Measurements from ENCODE around the gene CPS1.

Gene CPS1

DNA sequence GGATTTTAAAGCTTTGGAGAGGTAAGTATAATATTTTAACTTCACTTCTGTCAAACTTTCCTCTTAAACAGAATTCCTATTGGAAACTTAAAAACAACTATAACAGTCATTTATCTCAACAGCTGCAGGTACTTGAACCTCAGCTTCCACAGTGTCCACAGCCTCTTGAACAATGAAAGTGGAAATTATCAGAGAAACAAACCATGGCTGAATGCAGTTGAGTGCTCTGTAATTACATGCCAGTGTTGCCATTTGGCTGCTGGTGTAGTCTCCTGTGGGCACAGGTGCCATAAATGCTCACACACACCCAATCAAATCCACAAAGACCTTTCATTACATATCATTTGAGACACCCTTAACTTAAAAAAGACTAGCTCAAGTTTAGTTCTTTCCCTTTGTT is 125.1 kb downstream of the CPS1 start:
- DNase-seq (ENCODE audit: low read depth in 3 of 3) = no peak

DNA sequence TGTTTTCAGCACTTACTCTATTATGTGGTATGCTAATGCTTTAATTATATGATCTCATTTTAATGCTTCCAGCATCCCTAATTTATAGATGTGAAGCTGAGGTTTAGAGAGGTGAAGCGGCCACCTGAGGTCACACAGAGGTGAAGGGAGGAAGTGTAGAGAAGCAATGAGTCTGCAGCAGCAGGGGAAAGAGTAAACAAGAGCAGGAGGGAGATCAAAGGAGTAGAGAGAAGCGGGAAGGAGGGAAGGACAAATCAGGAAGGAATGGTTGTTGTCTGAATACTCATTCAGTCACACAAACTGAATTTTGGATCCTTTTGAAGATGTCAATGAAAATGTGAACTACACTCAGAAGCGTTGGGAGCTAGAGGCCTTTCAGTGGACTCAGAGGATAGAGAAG is 130.0 kb downstream of the CPS1 start:
- DNase-seq (ENCODE audit: low read depth in 3 of 3) = no peak

DNA sequence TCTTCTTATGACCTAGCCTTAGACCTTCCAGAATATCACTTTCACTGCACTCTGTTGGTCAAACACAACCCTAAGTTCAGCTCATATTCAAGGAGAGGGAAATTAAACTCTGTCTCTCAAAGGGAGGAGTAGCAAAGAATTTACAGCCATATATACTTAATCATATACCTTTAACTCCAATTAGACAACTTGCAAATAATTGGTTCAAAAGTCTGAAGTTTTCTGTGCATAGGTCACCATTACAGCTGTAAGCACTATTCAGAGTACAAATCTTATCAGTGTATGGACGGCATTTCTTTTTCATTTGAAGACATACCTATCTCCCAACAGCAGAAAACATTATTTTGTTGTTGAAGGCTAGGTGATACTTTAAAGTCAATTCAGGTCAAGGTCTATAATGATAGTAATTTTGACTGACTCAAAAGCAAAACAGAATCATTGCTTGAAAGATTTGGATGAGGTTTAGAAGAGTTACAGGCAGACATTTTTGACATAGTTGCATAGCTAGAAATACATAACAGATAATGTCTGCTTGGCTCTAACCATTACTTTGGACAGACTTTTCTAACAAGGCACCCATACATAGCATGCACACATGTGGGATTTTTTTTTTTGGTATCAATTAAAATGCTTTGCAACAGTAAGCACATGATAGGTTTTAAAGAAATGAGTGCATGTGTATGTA is 131.5 kb downstream of the CPS1 start:
- DNase-seq (ENCODE audit: low read depth in 3 of 3) = no peak

DNA sequence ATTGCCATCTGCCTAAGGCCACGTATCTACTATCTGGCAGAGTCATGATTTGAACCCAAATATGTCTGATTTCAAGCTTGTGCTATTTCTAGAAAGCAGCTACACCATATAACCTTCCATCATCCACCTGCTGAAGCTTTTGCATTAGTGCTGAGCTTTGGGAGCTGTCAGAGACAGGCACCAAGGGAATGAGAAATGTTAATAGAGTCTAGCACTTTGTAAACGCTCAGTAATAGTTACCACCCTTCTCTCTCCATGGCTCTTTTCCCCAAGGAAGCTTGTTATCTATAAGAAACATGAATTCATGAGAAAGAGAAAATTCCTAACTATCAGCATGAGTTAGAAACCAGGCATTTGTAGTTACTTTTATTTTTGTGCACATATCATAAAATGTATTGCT is 151.5 kb downstream of the CPS1 start:
- DNase-seq (ENCODE audit: low read depth in 3 of 3) = no peak

DNA sequence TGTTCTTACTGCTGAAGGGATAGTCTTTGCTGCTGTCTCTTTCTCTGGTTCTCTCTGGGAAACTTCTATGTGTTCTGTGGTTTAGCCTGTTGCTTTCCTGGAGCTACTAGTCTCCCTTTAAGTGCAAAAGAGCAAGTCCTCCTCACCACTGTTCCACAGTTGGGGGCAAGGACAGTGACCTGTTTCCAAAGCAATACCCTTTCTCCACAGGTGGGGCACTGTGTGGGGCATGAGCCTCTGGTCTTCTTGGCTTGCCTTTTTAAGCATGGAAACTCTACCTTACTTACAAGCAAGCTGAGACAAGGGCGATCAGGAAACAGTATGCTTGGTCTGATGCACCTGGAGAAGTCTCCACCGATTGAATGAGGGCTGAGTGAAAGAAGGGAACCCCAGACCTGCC is 156.7 kb downstream of the CPS1 start:
- DNase-seq (ENCODE audit: low read depth in 3 of 3) = no peak

DNA sequence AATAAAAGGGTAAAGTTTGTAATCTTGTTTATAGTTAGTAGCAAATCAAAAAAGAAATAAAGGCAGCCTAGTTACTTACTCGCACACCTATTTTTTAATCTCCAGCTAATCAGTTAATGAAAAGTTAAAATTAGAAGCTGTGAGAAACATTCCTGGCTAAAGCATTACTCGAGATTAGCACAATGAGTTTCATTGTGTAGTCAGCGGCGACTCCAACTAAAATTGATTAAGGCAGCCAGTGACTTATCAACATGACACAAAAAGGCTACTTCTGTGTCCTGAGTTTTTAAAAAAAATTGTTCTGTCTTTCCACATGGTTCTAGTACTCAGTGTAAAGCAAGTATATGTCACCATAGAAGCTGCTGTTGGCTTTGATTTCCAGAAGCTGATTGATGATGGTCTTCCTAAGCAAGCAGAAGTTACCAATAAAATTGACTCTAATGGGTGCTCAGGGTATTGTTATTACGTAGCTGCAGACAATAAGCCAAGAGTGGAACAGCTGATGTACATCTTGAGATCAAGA is 159.2 kb downstream of the CPS1 start:
- DNase-seq (ENCODE audit: low read depth in 3 of 3) = no peak

DNA sequence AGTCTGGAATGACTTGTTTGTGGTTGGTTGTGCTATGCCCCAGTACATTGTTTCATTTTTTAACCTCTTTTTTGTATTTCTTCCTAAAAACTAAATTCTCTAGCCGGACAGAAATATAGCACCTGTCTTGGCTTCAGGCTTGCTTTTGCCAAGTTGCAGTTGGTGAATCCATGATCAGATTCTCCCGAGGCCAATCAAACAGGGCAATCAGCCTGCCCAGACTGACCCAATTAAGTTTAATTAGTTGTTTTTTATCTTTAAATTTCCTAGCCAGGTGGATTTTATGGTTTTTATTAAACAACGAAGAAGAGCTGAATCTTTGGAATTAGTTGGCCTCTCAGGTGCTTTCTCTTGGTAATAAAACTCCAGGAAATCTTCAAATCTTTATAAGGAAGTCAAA is 162.1 kb downstream of the CPS1 start:
- DNase-seq (ENCODE audit: low read depth in 3 of 3) = no peak

DNA sequence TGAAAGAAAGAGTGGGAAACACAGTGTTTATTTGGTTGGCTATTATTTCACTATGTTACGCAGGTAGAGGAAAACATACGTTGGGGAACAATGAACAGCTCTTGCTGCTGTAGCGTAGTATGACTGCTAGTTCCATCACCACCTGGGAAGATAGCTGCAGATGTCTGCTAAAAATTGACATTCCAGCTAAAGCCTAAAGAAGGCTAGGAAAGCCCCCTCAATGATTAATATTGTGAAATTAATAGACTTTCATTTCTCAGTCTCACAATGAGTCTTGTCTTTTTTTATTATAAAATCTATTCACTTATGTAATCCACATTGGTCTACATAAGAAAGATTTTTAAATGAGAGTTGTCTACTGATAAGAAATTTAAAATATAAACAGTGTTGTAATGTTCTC is 165.7 kb downstream of the CPS1 start:
- DNase-seq (ENCODE audit: low read depth in 3 of 3) = no peak

DNA sequence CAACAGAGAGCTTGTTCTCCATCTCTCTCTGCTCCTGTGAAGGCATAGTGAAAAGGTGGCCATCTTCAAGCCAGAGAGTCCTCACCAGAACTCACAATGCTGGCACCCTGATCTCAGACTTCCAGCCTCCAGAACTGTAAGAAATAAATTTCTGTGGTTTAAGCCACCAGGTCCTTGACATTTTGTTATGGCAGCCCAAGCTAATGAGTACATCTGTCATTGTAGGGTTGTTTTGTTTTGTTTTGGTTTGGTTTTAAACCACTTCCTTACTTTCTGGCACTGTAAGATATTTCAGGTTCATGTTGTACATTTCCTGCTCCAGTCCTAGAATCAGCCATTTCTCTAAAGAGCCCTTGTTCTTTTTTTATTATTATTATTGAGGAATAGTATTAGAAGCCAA is 171.2 kb downstream of the CPS1 start:
- no peak for DNase-seq (ENCODE audit: low read depth in 3 of 3)
